B cell (primary cell): Measurements from ENCODE around the gene DOCK1. TPM values are rescaled to one million over a fixed set of nuclear protein-coding genes. Genes with fewer than 3 reads are reported as not detected.

Experiments
- ATAC-seq: fragments of 200-7000 bp; cut with Tn5 transposase; one replicate; pipeline ENCODE4 v1.10.0; 2021; ENCODE audit warnings: low read depth, mild to moderate bottlenecking, moderate number of reproducible peaks, moderate library complexity
- CTCF ChIA-PET: fragments of 350-600 bp; sonication (Branson Sonifier 250); formaldehyde crosslinking; loops from one replicate; lab custom pipeline; 2021; ENCODE audit warnings: antibody characterized with exemption, inconsistent platforms; lab: Charles Lee
- POLR2A ChIA-PET: fragments of 350-600 bp; sonication (Branson Sonifier 250); formaldehyde crosslinking; loops from one replicate; lab custom pipeline; 2021; ENCODE audit warnings: antibody characterized with exemption; lab: Charles Lee
- DNase-seq: peaks from one replicate; pipeline ENCODE4 v3.0.0; 2013
- H2AFZ ChIP-seq: 2 replicates; pipeline ENCODE4 v1.6.1; 2012; ENCODE audit warnings: mild to moderate bottlenecking, low read depth, low read length; ENCODE audit not compliant: insufficient read depth, poor library complexity, severe bottlenecking
- H3K27ac ChIP-seq, 2 donors: 1 replicate in 1 of 2; 2 replicates in 1 of 2; pipeline ENCODE4 v1.5.1; 2012 to 2013; ENCODE audit warnings: low read length in 2 of 2, mild to moderate bottlenecking in 2 of 2, moderate library complexity in 1 of 2
- H3K27me3 ChIP-seq, 4 experiments: fragments of 200-600 bp in 1 of 4; sonication (generic) in 1 of 4; replicated peaks in 1 of 4; 1 replicate in 2 of 4; 2 replicates in 2 of 4; pipeline versions ENCODE4 v1.6.1 to v1.7.0; 2013 to 2016; ENCODE audit warnings: low read length in 3 of 4, mild to moderate bottlenecking in 2 of 4, mixed read lengths in 1 of 4, moderate library complexity in 1 of 4; ENCODE audit not compliant: insufficient read depth in 4 of 4, control insufficient read depth in 3 of 4; ENCODE audit errors: control extremely low read depth in 1 of 4
- H3K36me3 ChIP-seq, 2 experiments: replicated peaks in 1 of 2; 1 replicate in 1 of 2; 2 replicates in 1 of 2; pipeline versions ENCODE4 v1.6.1 to v1.7.1; 2013; ENCODE audit warnings: low read length in 1 of 2; ENCODE audit not compliant: insufficient read depth in 2 of 2, control insufficient read depth in 1 of 2; ENCODE audit errors: control extremely low read depth in 1 of 2, extremely low read depth in 1 of 2
- H3K4me1 ChIP-seq, 2 donors: fragments of 200-600 bp in 1 of 2; sonication (generic) in 1 of 2; 1 replicate in 1 of 2; 2 replicates in 1 of 2; pipeline versions ENCODE4 v1.5.1 to v1.6.1; 2013 to 2017; ENCODE audit warnings: low read length in 2 of 2; ENCODE audit not compliant: control insufficient read depth in 2 of 2, insufficient read depth in 2 of 2
- H3K4me2 ChIP-seq: replicated peaks from 2 replicates; pipeline ENCODE3; 2012; ENCODE audit warnings: mild to moderate bottlenecking, low read depth, low read length; ENCODE audit not compliant: poor library complexity, severe bottlenecking
- H3K4me3 ChIP-seq, 5 experiments: fragments of 200-600 bp in 1 of 5; sonication (generic) in 1 of 5; 1 replicate in 3 of 5; 2 replicates in 2 of 5; pipeline versions ENCODE4 v1.5.1 to v1.7.0; 2011 to 2016; ENCODE audit warnings: low read length in 4 of 5, mild to moderate bottlenecking in 4 of 5, low read depth in 2 of 5, control low read depth in 1 of 5, moderate library complexity in 1 of 5; ENCODE audit not compliant: insufficient read depth in 1 of 5; ENCODE audit errors: control extremely low read depth in 1 of 5, extremely low read depth in 1 of 5
- H3K79me2 ChIP-seq: fragments of 200-600 bp; sonication (generic); one replicate; pipeline ENCODE4 v1.6.0; 2016; ENCODE audit warnings: low read length; ENCODE audit not compliant: control insufficient read depth, insufficient read depth
- H3K9ac ChIP-seq: fragments of 200-600 bp; sonication (generic); 2 replicates; pipeline ENCODE4 v1.6.1; 2017; ENCODE audit warnings: mild to moderate bottlenecking, low read length, moderate library complexity
- H3K9me3 ChIP-seq, 3 donors: one replicate each; pipeline versions ENCODE4 v1.6.1 to v1.7.1; 2013; ENCODE audit warnings: low read length in 2 of 3; ENCODE audit not compliant: control insufficient read depth in 2 of 3, insufficient read depth in 1 of 3; ENCODE audit errors: control extremely low read depth in 1 of 3
- H4K20me1 ChIP-seq: 2 replicates; pipeline ENCODE4 v1.6.0; 2012; ENCODE audit warnings: mild to moderate bottlenecking, low read length; ENCODE audit not compliant: insufficient read depth, control insufficient read depth, poor library complexity, severe bottlenecking
- H3K27ac Mint-ChIP-seq: one replicate; pipeline ENCODE4 v1.8.0; 2021; ENCODE audit warnings: mixed read lengths
- H3K27me3 Mint-ChIP-seq: one replicate; pipeline ENCODE4 v1.8.0; 2021; ENCODE audit warnings: mixed read lengths
- H3K4me1 Mint-ChIP-seq: one replicate; pipeline ENCODE4 v1.8.0; 2021; ENCODE audit warnings: mixed read lengths
- H3K4me3 Mint-ChIP-seq: one replicate; pipeline ENCODE4 v1.8.0; 2021; ENCODE audit warnings: mixed read lengths
- H3K9me3 Mint-ChIP-seq: one replicate; pipeline ENCODE4 v1.8.0; 2022; ENCODE audit warnings: mixed read lengths; ENCODE audit not compliant: insufficient read depth
- CTCF ChIP-seq: fragments of 200-600 bp; IDR thresholded peaks from one replicate; pipeline ENCODE4 v1.8.0; 2022; ENCODE audit warnings: antibody characterized with exemption, mild to moderate bottlenecking
- EZH2 ChIP-seq: IDR thresholded peaks from 2 replicates; pipeline ENCODE4 v1.6.1; 2012; ENCODE audit warnings: borderline replicate concordance, low read depth, mild to moderate bottlenecking, moderate library complexity, low read length; ENCODE audit not compliant: insufficient read depth, poor library complexity, severe bottlenecking
- WGBS: methylation state at CpG from one replicate; pipeline ENCODE4 v1.1.5; 2013; ENCODE audit warnings: missing lambda C conversion rate; ENCODE audit not compliant: insufficient coverage; 5-methylcytosine and 5-hydroxymethylcytosine counted together
- intact Hi-C: fragments of 100-400 bp; cut with micrococcal nuclease; formaldehyde crosslinking; loops from one replicate; pipeline ENCODE4 v1.10.0; 2022
- polyA plus RNA-seq: library from polyadenylated mRNA; depleted of rRNA; stranded (reverse); fragments of >200 nt; gene quantifications from 2 replicates; pipeline ENCODE4 v1.2.3, GENCODE V29; 2012
- total RNA-seq, 2 donors: library from RNA; stranded (reverse); fragments of 120-200 nt in 1 of 2; gene quantifications; 1 replicate in 1 of 2; 2 replicates in 1 of 2; pipeline versions ENCODE4 v1.2.3 to v1.2.4, GENCODE V29; 2013 to 2022

DOCK1 gene
- total and polyA plus RNA-seq, 2 donors (not counting 1 experiment from before 2014, with no cell fraction given) = not detected

DNA sequence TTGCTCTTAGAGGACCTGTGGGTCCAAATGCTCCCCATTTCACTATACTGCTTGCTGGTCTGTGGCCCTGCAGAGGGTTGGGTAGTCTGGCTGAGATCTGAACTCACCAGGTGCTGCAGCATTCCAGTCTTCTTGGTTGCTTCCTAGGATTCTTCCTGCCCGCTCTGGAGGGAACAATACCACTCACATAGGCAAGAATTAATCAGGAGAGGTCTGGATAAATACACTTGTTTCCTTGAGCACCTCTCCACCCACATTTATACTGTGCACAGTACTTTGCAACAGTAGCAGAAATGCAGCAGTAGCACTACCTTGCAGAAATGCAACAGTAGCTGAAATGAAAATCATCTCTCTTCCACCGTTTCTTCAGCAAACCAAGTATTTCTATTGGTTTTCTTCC is 165.9 kb downstream of the DOCK1 start:
- Histone ChIP-seq H3K9ac (no peak overlapping the region), H3K4me2 (no peak overlapping the region), H3K4me1 (no peaks in the 10 kb centered on the region), H3K79me2 (no peaks in the 10 kb centered on the region), H3K4me3 (no peak overlapping the region), H4K20me1 (no peaks in the 10 kb centered on the region), H3K27ac (no peak overlapping the region), H2AFZ (no peak overlapping the region), H3K36me3 (no peaks in the 10 kb centered on the region), H3K27me3 (no peaks in the 10 kb centered on the region), H3K9me3 (peaks cover 0 to 7% (median 0%) of the 10 kb centered on the region in 3 donors)
- Mint-ChIP-seq H3K4me1 (no peaks in the 10 kb centered on the region), H3K9me3 (no peaks in the 10 kb centered on the region), H3K27me3 (no peaks in the 10 kb centered on the region), H3K27ac (no peak overlapping the region), H3K4me3 (no peak overlapping the region)
- no peak for TF ChIP-seq CTCF
- no peak for TF ChIP-seq EZH2
- WGBS = 72% methylated on average over 2 of the region's 2 CpGs
- intact Hi-C loops = no loop called here
- ATAC-seq (no peak), DNase-seq (no peak)
- ChIA-PET CTCF (no interaction called here), POLR2A (no interaction called here)

DNA sequence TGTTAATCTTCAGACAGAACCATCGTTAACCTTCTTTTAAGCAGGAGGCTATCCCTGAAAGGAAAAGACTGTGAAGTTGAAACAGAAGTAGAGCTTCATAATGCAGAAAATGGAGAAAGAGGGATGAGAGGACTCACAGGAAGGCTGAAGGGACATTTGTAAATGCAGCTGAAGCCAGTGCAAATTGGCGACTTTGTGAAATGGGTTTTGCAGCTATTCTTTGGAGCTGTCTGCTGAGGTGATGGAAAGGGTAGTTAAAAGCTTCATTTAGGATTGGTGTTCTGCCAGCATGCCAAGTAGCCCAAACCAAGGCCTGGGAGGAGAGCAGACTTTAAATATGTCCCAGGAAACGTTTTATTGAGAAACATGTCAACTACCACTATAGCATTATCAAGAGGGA is 168.4 kb downstream of the DOCK1 start:
- H3K9ac ChIP-seq = no peak overlapping the region
- H3K4me3 ChIP-seq = no peak overlapping the region
- H3K4me3 Mint-ChIP-seq = no peak overlapping the region
- H3K4me2 ChIP-seq = no peak overlapping the region
- ATAC-seq (no peak), DNase-seq (no peak)
- H3K9me3 Mint-ChIP-seq = no peaks in the 10 kb centered on the region
- no peaks in the 10 kb centered on the region for H4K20me1 ChIP-seq
- 96% methylated on average over 2 of the region's 3 CpGs for WGBS
- no peaks in the 10 kb centered on the region for H3K27me3 ChIP-seq
- POLR2A ChIA-PET = no interaction called here
- CTCF ChIA-PET = no interaction called here
- no peaks in the 10 kb centered on the region for H3K4me1 Mint-ChIP-seq
- H3K4me1 ChIP-seq = no peaks in the 10 kb centered on the region
- peaks cover 0 to 6% (median 0%) of the 10 kb centered on the region in 3 donors for H3K9me3 ChIP-seq
- TF ChIP-seq EZH2 (no peak), CTCF (no peak)
- H3K27me3 Mint-ChIP-seq = no peaks in the 10 kb centered on the region
- intact Hi-C loops = no loop called here
- no peaks in the 10 kb centered on the region for H3K36me3 ChIP-seq
- no peak overlapping the region for H2AFZ ChIP-seq
- no peaks in the 10 kb centered on the region for H3K79me2 ChIP-seq
- no peak overlapping the region for H3K27ac Mint-ChIP-seq
- no peak overlapping the region for H3K27ac ChIP-seq
